ENCODE measurements around the gene EIF2S3.
"Not testable (repeated sequence)": the region's sequence is repeated elsewhere in the genome, so short reads cannot be mapped to it uniquely, and the experiment has no call there.

Gene EIF2S3

DNA sequence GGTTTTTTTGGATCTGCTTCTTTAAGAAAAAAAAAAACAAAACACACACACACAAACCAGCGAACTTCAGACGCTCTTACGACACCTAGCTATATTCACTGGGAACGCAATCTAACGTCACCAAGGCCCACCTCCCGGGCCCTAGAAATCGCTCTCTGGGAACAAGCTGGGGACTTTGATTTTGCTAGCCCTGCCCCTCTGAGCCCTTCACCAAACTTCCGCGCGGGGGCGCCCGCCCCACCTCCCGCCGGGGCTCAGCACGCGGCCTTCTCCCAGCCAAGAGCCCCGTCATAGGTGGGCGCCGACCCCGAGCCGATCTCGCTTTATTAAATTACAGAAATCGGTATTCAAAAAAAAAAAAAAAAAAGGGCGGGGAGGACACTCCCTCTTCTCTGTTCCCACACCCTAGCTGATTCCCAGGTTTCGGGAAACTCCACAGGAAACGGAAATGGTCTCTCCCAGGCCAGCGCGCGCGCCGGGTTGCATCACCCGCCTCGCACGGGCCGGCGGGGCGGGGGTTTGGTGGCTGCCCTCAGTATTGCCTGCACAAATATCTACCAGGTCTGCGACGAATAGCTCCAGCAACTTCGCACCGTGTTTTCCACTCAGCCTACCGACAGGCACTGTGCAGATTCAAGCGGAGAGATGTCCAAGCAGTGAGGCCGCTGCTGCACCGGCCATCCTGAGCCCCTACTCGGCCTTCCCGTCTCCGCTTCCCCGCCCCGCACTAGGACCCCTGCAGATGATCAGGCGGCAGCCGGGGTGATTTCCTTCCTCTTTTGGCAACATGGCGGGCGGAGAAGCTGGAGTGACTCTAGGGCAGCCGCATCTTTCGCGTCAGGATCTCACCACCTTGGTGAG, at the start of gene EIF2S3:
Gene EIF2S3, plus strand, starts transcription at position 775 of the 861 bp plus-strand sequence. Its CDS starts 13 bp downstream, at position 788.
- DNase-seq (ENCODE audit: low read depth in 1 of 2, low spot score in 1 of 2), result peak; percentile 65 to 73

DNA sequence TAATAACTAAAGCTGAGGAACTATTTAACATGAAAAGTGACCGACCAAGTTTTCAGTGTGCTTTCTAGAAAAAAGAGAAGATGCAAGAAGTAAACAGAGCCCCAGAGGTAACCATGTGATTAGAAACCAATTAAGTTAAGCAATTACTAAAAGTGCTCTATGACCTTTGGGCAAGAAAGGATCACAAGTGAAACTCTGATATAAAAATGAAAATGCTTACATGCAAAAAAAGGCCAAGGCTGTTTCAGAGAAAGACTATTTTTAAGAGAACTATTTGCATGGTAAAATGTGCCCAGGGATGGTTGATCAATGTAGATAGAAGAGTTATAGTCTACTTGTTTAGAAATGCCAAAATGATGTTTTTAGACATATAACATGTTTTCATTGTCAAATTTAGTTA, 49.7 kb upstream of the EIF2S3 start:
- no peak for DNase-seq (ENCODE audit: low read depth in 1 of 2, low spot score in 1 of 2)

DNA sequence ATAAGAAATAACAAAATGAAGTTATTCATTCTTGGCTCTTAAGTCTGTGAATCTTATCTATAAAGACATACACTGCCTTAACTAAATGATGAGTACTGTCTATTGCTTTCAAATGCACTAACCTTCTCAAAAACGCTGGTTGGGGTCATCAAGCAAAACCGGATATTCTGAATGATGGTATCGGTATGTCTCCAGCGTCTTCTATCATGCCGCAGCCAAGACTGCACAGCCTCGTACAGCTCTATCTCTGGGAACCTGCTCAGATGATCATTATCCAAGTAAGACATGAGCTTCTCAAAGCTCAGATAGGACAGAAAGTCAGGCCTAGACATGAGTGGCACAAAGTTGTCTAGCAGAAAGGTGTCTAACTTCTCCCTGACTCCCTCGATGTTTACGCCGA, 48.9 kb upstream of the EIF2S3 start:
- DNase-seq (ENCODE audit: low read depth in 1 of 2, low spot score in 1 of 2), result no peak

DNA sequence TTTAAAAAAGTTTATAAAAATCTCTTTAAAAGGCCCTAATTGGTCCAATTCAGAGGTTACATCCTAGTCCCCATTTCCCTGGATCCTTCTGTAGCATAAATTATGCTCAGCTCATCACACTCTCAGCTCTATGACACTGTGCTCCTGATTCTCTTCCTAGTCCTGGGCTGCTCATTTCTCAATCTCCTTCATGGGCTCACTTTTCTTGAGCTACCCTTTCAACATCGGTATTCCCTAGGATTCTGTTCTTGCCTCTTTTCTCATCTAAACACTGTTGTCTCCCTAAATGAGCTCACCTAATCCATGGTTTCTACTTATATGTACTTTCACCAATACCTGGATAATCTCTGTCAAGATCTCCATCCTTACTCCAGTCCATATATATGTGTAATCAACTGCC, 42.5 kb upstream of the EIF2S3 start:
- DNase-seq (ENCODE audit: low read depth in 1 of 2, low spot score in 1 of 2), result no peak

DNA sequence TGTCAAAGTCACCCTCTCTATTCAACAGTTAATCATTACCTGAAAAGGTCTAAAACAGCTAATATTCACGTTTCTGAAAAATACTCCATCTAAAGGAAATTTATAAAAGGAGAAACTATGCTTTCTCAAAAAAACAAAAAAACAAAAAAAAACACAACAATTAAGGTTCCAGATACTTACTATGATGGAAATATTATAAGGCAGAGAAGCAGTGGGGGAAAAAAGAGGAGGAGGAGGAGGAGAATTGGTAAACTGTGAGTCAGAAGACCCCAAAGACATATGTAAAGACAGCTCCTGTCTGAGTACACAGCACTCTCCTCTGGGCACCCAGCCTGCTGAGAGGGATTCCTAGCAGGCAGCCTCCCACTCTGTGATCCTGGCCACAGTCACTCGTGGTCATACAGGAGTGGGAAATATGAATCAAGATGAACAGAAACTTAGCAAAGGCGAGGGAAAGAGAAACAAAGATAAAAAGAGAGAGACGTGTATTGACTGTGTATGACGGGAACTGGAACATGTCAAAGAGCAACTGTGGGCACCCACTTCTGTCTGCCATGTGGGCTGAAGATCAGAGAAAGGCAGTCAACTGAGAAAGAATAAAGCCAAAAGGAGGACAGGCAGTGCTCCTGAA, 40.3 kb upstream of the EIF2S3 start:
- peak in 1 of 2 donors; percentile 25 for DNase-seq (ENCODE audit: low read depth in 1 of 2, low spot score in 1 of 2)

DNA sequence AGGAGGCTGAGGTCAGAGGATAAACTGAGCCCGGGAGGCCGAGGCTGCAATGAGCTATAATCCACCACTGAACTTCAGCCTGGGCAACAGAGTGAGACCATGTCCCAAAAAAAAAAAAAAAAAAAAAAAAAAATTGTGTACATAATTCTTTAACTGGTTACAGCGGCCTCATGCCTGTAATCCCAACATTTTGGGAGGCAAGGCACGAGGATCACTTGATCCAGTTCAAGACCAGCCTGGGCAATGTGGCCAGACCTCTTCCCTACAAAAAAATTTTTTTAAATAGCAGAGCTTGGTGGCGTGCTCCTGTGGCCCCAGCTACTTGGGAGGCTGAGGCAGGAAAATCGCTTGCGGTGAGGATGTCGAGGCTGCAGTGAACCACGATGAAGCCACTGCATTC, 37.1 kb upstream of the EIF2S3 start:
- no peak for DNase-seq (ENCODE audit: low read depth in 1 of 2, low spot score in 1 of 2)

DNA sequence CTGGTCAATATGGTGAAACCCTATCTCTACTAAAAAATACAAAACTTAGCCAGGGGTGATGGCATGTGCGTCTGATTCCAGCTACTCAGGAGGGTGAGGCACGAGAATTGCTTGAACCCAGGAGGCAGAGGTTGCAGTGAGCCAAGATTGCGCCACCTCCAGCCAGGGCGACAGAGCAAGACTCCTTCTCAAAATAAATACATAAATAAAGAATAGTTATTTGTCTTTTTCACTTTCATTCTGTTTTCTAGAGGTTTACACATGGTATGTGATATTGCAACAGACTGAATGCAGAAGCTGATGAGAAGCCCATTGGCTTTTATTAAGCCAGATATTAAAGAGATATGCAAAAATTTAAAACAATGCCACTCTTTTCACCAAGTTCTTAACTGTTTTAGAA, 35.9 kb upstream of the EIF2S3 start:
- DNase-seq (ENCODE audit: low read depth in 1 of 2, low spot score in 1 of 2), result no peak

DNA sequence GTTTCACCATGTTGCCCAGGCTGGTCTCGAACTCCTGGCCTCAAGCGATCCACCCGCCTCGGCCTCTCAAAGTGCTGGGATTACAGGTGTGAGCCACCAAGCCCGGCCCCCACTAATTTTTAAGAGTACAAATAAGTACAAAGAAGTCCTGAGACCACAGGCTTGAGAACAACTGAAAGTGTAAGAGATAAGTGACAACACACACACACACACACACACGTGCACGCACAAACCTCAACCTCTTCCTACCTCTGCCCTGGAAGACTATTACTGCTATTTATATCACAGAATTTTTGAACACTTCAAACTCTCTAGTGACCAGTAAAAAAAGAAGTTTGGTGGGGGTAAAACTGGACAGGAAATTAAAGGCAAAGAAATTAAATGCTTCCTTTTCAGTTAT, 35.3 kb upstream of the EIF2S3 start:
- DNase-seq (ENCODE audit: low read depth in 1 of 2, low spot score in 1 of 2), result no peak

DNA sequence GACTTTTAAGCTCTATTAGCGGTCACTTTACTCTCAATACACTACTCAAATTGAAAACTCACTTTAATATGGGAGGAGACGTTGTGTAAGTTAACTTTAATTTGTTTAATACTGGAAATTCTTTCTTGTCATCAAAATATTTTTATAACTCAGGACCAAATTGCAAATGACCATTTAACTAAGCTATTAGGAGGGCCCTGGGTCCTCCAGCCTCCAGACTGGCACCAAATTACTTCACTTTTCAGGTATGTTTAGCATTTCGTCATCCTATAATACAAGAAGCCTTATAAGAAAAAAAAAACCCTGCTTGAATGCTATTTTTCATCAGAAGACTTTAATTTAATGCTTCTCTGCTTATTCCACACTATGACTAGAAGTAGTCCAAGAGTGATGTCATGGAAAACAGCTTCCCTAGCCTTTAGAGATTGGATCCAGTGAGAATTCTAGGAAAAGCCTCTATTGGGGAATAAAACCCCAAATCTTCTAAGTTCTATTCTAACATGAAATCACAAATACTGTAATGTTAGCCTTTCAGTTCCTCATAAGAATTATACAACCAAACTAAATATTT, 34.4 kb upstream of the EIF2S3 start:
- DNase-seq (ENCODE audit: low read depth in 1 of 2, low spot score in 1 of 2), result no peak

DNA sequence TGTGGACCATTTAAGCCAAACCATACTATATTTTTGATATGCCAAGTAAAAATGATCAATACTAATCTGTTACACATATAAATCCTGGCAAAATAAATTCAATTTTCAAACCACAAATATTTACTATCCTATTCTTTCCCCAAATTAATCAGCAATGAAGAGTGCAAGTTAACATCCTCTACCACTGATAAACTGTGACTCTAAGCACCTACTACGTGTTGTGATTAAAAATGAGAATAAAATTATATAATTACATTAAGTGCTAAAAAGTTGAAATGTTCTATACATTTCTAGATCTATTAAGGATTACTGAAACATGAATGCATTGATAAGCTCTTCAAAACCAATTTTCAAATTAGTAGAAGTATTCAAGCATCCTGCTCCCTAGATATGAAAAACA, 31.2 kb upstream of the EIF2S3 start:
- no peak for DNase-seq (ENCODE audit: low read depth in 1 of 2, low spot score in 1 of 2)

DNA sequence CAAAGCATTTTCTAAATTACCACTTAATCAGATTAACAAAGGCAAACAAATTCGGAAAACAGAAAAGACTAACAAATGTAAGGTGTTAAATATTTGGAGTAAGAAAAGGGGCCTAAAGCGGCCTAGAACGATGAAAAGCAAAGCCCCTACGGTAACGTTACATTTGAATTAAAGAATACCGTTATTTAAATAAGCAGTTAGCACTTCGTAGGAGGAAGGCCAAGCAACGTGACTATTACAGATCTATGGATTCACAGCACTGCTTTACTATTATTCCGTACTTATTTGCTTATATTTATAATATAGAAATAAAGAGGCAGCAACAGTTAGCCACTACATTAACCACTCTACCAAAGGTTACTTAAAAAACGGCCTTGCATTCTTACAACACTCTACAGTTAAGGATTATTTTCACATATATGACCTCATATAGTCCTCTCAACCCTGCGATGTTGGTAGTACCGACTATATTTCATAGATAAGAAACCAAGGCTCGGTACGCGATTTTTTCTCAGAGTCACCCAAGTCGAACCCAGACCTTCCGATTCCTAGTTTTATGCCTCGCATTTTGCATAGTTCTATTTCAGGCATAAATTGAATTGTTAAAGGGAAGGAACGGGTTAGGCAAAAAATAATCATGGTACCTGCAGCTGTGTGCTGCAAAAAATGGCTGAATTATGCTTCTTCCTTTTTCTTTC, 30.6 kb upstream of the EIF2S3 start:
- no peak for DNase-seq (ENCODE audit: low read depth in 1 of 2, low spot score in 1 of 2)

DNA sequence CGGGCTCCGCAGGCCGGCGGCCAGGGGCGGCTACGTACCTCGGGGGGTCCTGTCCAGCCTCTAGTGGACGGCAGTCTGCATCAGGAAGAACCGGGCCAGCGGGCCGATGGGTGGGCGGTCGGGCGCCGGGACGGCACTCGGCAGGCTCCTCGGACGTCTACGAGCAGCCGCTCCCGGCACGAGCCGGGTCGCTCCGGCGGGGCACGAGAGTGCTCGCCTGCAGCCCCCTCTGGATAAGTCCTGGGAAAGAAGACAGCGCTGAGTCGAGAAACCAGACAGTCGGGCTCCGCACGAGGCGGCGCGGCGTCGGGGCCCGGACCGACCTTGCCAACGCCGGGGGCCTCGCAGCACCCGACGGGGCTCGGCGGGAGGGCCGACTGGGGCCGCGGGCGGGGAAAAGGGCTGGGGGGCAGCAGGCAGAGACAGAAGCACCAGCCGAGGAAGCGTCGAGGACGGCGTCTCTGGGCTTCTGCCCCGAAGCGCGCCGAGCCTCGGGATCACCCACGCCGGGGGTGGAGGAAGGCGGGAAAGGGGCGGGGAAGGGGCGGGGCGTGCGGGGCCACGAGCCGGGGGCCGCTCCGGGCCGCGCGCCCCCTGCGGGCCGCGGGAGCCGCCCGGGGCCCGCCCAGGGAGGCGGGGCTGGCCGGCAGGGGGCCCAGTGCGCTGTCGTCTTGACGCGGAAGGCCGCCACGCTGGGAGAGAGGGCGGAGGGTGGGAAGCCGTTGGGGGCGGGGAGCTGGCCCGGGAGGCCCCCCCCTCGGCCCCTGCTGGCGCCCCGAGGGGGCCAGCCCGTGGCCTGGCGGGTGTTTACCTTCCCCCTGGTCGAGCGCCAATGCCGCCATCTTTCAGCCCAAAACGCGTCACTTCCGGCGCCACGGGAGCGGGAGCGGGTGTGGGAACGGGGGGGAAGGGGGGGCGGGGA, 29.7 kb upstream of the EIF2S3 start:
- DNase-seq (ENCODE audit: low read depth in 1 of 2, low spot score in 1 of 2), result peak; percentile 59 to 69

DNA sequence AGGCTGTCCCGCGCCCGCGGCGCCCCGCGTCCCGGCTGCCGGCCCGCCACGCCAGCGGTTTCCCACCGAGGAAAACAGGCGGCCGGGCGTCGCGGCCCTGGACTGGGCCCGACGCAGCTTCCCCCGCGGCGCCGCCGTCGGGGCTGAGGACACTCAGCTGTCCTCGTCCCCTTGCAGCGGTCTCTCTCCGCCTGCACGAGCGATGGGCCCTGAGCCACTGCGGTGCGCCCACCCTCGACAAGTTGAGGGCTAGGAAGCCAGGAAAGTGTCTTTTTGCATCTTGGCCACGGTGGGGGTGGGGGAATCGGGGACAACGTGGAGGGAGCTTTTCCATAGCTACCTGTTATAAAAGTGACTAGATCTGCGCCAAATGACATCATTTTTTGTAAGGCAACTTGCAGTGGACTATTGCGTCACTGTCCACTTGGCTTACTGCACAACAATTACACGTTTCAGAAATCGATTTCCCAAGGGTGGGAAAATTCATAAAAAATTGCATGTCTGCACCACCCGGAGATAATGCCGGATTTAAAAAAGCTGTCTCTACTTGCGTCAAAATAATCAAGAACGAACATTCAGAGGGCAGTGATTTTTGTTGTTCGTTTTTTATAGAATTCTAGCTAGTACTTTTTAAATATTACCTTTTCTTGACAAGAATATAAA, 28.9 kb upstream of the EIF2S3 start:
- DNase-seq (ENCODE audit: low read depth in 1 of 2, low spot score in 1 of 2), result peak in 1 of 2 donors; percentile 3

DNA sequence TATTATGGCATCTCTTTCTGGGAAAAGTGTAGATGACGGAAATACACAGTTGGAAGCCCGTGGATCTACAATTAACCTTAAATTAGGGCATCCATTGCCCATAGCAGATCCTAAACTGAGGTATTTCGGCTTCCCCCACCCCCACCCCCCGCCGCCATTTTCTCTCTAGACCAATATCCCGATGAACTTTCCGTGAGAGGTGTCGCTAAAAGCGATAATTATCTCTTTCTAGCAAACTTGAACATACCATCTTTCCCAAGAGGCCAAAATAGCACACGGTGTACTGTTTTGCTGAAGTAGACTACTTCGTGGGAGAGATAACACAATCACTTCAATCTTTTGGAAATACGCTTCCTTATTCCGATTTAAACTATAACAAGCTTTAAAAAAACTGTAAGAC, 28.3 kb upstream of the EIF2S3 start:
- no peak for DNase-seq (ENCODE audit: low read depth in 1 of 2, low spot score in 1 of 2)

DNA sequence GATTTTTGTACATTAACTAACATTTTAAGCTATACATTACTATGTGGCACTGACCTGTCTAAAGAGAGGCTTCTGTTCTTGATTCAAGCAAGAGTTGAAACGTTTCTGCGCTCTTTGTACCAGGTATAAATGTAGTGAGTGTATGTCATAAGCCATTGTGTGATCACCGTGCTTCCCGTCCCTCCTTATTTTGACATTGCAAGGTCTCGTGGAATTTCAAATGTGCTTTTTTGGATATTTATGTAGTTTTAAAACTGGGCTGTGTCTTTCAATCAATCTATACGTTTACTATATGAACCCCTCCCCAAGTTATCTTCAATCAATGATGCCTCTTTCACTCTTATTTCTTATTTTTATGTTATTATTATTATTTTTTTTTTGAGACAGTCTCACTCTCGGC, 27.7 kb upstream of the EIF2S3 start, which contains the start of gene KLHL15:
Gene KLHL15, minus strand, starts transcription at position 101 of the 400 bp plus-strand sequence. CDS start 20,493 bp downstream, outside the sequence.
- DNase-seq (ENCODE audit: low read depth in 1 of 2, low spot score in 1 of 2), result no peak

DNA sequence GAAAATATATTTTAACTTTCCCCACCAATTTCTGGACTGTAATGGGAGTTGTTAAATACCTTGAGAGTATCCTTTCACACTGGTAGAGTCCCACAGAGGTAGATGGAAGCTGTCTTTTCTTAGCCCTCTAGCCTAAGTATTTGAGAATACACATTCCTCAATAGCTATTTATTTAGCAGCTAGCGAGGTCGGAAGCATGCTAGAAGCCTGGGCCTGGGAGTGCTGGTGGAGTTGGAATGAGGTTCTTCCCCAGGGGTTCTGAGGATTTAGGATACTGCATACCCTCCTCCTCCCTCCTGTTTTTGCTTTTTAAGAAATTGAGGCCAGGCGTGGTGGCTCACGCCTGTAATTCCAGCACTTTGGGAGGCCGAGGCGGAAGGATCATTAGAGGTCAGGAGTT, 26.8 kb upstream of the EIF2S3 start:
- DNase-seq (ENCODE audit: low read depth in 1 of 2, low spot score in 1 of 2), result no peak

DNA sequence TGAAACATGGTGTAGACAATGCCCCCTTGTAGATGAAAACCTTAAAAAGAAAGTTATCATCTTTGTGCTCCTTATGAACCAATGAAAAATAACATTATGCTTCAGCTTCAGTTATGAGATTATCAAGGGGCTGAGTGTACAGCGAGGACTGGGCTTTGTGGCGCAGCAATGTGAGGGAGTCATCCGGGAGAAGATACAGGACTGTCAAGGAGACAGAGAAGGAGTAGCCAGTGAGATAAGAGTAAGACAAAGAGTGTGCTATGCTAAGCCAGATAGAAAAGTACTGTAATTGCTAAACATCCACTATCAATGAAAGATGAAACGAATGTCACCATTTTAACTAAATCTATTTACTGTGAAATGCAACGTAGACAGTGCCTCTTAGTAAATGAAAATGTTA, 24.2 kb upstream of the EIF2S3 start:
- no peak for DNase-seq (ENCODE audit: low read depth in 1 of 2, low spot score in 1 of 2)

DNA sequence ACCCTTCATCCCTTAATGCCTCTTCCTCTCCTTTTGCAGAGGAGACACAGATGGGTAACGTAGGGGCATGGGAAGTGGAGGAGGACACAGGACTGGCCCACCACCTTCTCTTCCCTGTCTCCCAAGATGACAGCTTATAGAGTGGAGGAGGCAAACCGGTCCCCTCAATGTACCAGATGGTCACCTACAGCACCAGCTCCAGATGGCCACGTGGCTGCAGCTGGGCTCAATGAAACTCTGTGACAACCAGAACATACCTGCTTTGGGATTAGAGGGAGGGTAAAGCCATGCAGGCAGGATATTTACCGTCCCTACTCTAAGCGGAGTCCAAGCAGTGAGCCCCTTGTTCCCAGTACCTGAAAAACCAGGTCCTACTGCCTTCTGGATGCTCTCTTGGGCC, 20.3 kb upstream of the EIF2S3 start:
- no peak for DNase-seq (ENCODE audit: low read depth in 1 of 2, low spot score in 1 of 2)

DNA sequence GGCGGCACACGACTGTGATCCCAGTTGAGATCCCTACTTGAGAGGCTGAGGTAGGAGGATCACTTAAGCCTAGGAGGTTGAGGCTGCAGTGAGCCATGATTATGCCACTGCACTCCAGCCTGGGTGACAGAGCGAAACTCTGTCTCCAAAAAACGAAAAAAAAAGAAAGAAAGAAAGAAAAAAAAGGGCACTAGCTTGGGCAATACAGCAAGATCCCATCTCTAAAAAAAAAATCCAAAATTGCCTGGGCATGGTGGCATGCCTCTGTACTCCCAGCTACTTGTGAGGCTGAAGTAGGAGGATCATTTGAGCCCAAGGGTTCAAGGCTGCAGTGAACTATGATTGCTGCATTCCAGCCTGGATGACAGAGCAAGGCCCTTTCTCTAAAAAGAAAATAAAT, 17.0 kb upstream of the EIF2S3 start:
- DNase-seq (ENCODE audit: low read depth in 1 of 2, low spot score in 1 of 2), result no peak

DNA sequence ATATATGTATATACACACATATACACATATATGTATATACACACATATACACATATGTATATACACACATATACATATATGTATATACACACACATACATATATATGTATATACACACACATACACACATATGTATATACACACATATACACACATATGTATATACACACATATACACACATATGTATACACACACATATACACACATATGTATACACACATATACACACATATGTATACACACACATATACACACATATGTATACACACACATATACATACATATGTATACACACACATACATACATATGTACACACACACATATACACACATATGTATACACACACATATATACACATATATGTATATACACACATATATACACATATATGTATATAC, 8.7 kb upstream of the EIF2S3 start:
- not testable (repeated sequence) for DNase-seq (ENCODE audit: low read depth in 1 of 2, low spot score in 1 of 2)
